Type B pancreatic cell (in vitro differentiated cells): ENCODE data around the gene WNT3. TPM values are rescaled to one million over a fixed set of nuclear protein-coding genes. Genes with fewer than 3 reads are reported as not detected.

ENCODE experiments used
- DNase-seq: peaks from one replicate; pipeline ENCODE4 v3.0.0; 2021; ENCODE audit warnings: mixed read lengths; ENCODE audit not compliant: unreplicated experiment; ENCODE audit errors: extremely low spot score
- H3K27ac Mint-ChIP-seq: 2 replicates; pipeline ENCODE4 v1.8.0; 2021; ENCODE audit warnings: mild to moderate bottlenecking, mixed read lengths
- H3K27me3 Mint-ChIP-seq: 2 replicates; pipeline ENCODE4 v1.8.0; 2021; ENCODE audit warnings: mixed read lengths
- H3K36me3 Mint-ChIP-seq: 2 replicates; pipeline ENCODE4 v1.8.0; 2021; ENCODE audit warnings: mixed read lengths
- H3K4me1 Mint-ChIP-seq: one replicate; pipeline ENCODE4 v1.8.0; 2021; ENCODE audit warnings: mixed read lengths; ENCODE audit not compliant: unreplicated experiment
- H3K4me3 Mint-ChIP-seq: 2 replicates; pipeline ENCODE4 v1.8.0; 2021; ENCODE audit warnings: mild to moderate bottlenecking, mixed read lengths
- H3K9me3 Mint-ChIP-seq: 2 replicates; pipeline ENCODE4 v1.8.0; 2021; ENCODE audit warnings: mixed read lengths
- CTCF ChIP-seq: fragments of 200-600 bp; sonication (generic); conservative IDR thresholded peaks from 2 replicates; pipeline ENCODE4 v1.5.0; 2021; ENCODE audit warnings: antibody characterized with exemption, mild to moderate bottlenecking
- total RNA-seq: library from RNA; stranded (reverse); gene quantifications from 2 replicates; pipeline ENCODE4 v1.2.1, GENCODE V29; 2021; ENCODE audit warnings: low replicate concordance

Gene WNT3
- total RNA-seq, 1 donor from 2014 or later = 14.1 TPM

- no peak overlapping the region for H3K4me3 Mint-ChIP-seq
- H3K9me3 Mint-ChIP-seq = no peaks in the 10 kb centered on the region
- peaks cover 4% of the 10 kb centered on the region for H3K27me3 Mint-ChIP-seq
- H3K36me3 Mint-ChIP-seq = no peaks in the 10 kb centered on the region
- DNase-seq = no peak
- peaks cover 16% of the 10 kb centered on the region for H3K4me1 Mint-ChIP-seq
- TF ChIP-seq CTCF = no peak
- no peak overlapping the region for H3K27ac Mint-ChIP-seq
Measured at GRCh38 chr17:46773676-46774075, 44.8 kb downstream of the WNT3 start.

- peak overlapping the region; percentile 76 for H3K4me3 Mint-ChIP-seq
- H3K4me1 Mint-ChIP-seq = peaks cover 11% of the 10 kb centered on the region
- peaks cover 4% of the 10 kb centered on the region for H3K27me3 Mint-ChIP-seq
- no peaks in the 10 kb centered on the region for H3K36me3 Mint-ChIP-seq
- H3K27ac Mint-ChIP-seq = no peak overlapping the region
- no peak for DNase-seq
- TF ChIP-seq CTCF = no peak
- H3K9me3 Mint-ChIP-seq = no peaks in the 10 kb centered on the region
Measured at GRCh38 chr17:46773221-46773605, 45.3 kb downstream of the WNT3 start.

- H3K4me3 Mint-ChIP-seq = peak overlapping the region; percentile 85
- TF ChIP-seq CTCF = no peak
- no peaks in the 10 kb centered on the region for H3K36me3 Mint-ChIP-seq
- no peaks in the 10 kb centered on the region for H3K9me3 Mint-ChIP-seq
- H3K27me3 Mint-ChIP-seq = no peaks in the 10 kb centered on the region
- DNase-seq = no peak
- peak overlapping the region; percentile 59 for H3K27ac Mint-ChIP-seq
- H3K4me1 Mint-ChIP-seq = peaks cover 6% of the 10 kb centered on the region
Measured at GRCh38 chr17:46772475-46773220, 45.8 kb downstream of the WNT3 start.

GRCh38 chr17:46771561-46772474 is 46.7 kb downstream of the WNT3 start:
- no peak for DNase-seq

More at GRCh38 chr17:46771561-46772474, 46.7 kb downstream of the WNT3 start:
- Mint-ChIP-seq H3K27me3 (no peaks in the 10 kb centered on the region), H3K4me1 (peaks cover 9% of the 10 kb centered on the region), H3K36me3 (peaks cover 4% of the 10 kb centered on the region), H3K9me3 (no peaks in the 10 kb centered on the region), H3K4me3 (peak overlapping the region; percentile 85), H3K27ac (peak overlapping the region; percentile 59)
- TF ChIP-seq CTCF = no peak
